ENCODE measurements around the gene PNKP. TPM values are rescaled to one million over a fixed set of nuclear protein-coding genes. Genes with fewer than 3 reads are reported as not detected.

The PNKP gene
- total RNA-seq, 4 donors from 2014 or later = 14.9 to 43.4 (median 21.1) TPM

- peak overlapping the region in 3 of 4 donors; percentile 56 to 99 (median 98) for H3K27ac ChIP-seq
- H3K4me3 ChIP-seq = no peak overlapping the region
- no peaks in the 10 kb centered on the region for H3K27me3 ChIP-seq
- peaks cover 36 to 37% of the 10 kb centered on the region in 2 donors for H3K4me1 ChIP-seq
- intact Hi-C loops (cut with DNase I; ENCODE audit: low total_unique reads) = no loop called here
- TF ChIP-seq POLR2A (IDR thresholded peaks at IDR 0.05) (no peak), CTCF (IDR thresholded peaks at IDR 0.05 in 4 of 5, conservative IDR thresholded peaks at IDR 0.05 in 1 of 5) (no peak)
- no peak for ATAC-seq
- DNase-seq = no peak
- no peaks in the 10 kb centered on the region for H3K9me3 ChIP-seq
- peaks cover 0 to 28% of the 10 kb centered on the region in 2 donors for H3K36me3 ChIP-seq
- in situ Hi-C loops (cut with MboI; ENCODE audit: low sequenced_read_pairs in 4 of 4) = no loop called here
Observed at GRCh38 chr19:49864890-49865289, 2.5 kb downstream of the PNKP start.

GRCh38 chr19:49863935-49864320 is 3.4 kb downstream of the PNKP start:
- intact Hi-C loops (cut with DNase I; ENCODE audit: low total_unique reads) (no loop called here), in situ Hi-C loops (cut with MboI; ENCODE audit: low sequenced_read_pairs in 4 of 4) (no loop called here)
- peaks cover 0 to 33% of the 10 kb centered on the region in 2 donors for H3K36me3 ChIP-seq
- H3K4me1 ChIP-seq = peaks cover 33% of the 10 kb centered on the region in 2 donors
- TF ChIP-seq CTCF (IDR thresholded peaks at IDR 0.05 in 4 of 5, conservative IDR thresholded peaks at IDR 0.05 in 1 of 5) = no peak
- H3K9me3 ChIP-seq = no peaks in the 10 kb centered on the region
- no peak for ATAC-seq
- DNase-seq = no peak
- H3K27ac ChIP-seq = no peak overlapping the region
- no peaks in the 10 kb centered on the region for H3K27me3 ChIP-seq
- H3K4me3 ChIP-seq = no peak overlapping the region

- H3K27ac ChIP-seq = no peak overlapping the region
Observed at GRCh38 chr19:49863254-49863934, 4.0 kb downstream of the PNKP start.

GRCh38 chr19:49862391-49863253 is 4.8 kb downstream of the PNKP start:
- H3K4me1 ChIP-seq = peaks cover 20 to 21% of the 10 kb centered on the region in 2 donors
- ATAC-seq (no peak), DNase-seq (no peak)
- no peaks in the 10 kb centered on the region for H3K27me3 ChIP-seq
- H3K36me3 ChIP-seq = peaks cover 0 to 40% of the 10 kb centered on the region in 2 donors
- no peaks in the 10 kb centered on the region for H3K9me3 ChIP-seq
- intact Hi-C loops (cut with DNase I; ENCODE audit: low total_unique reads) = no loop called here
- H3K27ac ChIP-seq = no peak overlapping the region
- in situ Hi-C loops (cut with MboI; ENCODE audit: low sequenced_read_pairs in 4 of 4) = no loop called here
- H3K4me3 ChIP-seq = no peak overlapping the region
- no peak for TF ChIP-seq POLR2A (IDR thresholded peaks at IDR 0.05)

More at GRCh38 chr19:49863254-49863934, 4.0 kb downstream of the PNKP start:
- peaks cover 0 to 33% of the 10 kb centered on the region in 2 donors for H3K36me3 ChIP-seq
- DNase-seq = no peak
- intact Hi-C loops (cut with DNase I; ENCODE audit: low total_unique reads) (no loop called here), in situ Hi-C loops (cut with MboI; ENCODE audit: low sequenced_read_pairs in 4 of 4) (no loop called here)
- H3K27me3 ChIP-seq = no peaks in the 10 kb centered on the region
- H3K4me1 ChIP-seq = peaks cover 28% of the 10 kb centered on the region in 2 donors
- TF ChIP-seq POLR2A (IDR thresholded peaks at IDR 0.05) (no peak), CTCF (IDR thresholded peaks at IDR 0.05 in 4 of 5, conservative IDR thresholded peaks at IDR 0.05 in 1 of 5) (no peak)
- no peak for ATAC-seq
- H3K4me3 ChIP-seq = no peak overlapping the region
- no peaks in the 10 kb centered on the region for H3K9me3 ChIP-seq

Data from gastrocnemius medialis (tissue), 4 donors.